ENCODE data around the gene PITPNM3. TPM values are rescaled to one million over a fixed set of nuclear protein-coding genes. Genes with fewer than 3 reads are reported as not detected.

PITPNM3 gene
- total and polyA plus RNA-seq, 4 donors = 2.0 to 12.6 (median 5.4) TPM

DNA sequence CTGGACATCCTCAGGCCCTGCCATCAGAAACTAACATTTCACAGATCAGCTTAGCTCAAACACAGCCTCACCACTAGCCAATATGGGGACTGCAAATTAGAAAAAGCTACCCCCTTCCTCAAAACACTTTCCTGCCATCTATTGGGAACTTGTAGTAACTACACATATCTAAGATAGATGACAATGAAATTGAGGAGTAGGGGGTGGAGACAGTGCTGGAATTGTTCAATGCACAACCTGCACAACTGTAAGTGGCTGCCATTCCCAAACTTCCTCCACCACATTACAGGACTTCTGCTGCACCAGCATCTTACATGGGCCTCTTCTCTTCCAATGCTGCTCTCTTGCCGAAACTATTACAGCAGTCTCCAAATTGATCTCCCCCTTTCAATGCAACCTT, 143.3 kb downstream of the PITPNM3 start:
- Histone ChIP-seq H3K9me3 (ENCODE audit: control insufficient read depth in 4 of 4, insufficient read depth in 3 of 4, low read length in 3 of 4) (no peaks in the 10 kb centered on the region), H3K27me3 (ENCODE audit: control insufficient read depth in 3 of 3, insufficient read depth in 3 of 3, low read length in 2 of 3) (no peaks in the 10 kb centered on the region), H3K4me3 (no peak overlapping the region), H3K27ac (ENCODE audit: low read depth in 1 of 2, low read length in 1 of 2) (no peak overlapping the region), H3K9ac (ENCODE audit: insufficient read depth in 1 of 2, low read length in 2 of 2) (no peak overlapping the region), H3K4me1 (ENCODE audit: control insufficient read depth in 5 of 5, insufficient read depth in 5 of 5, low read length in 5 of 5) (no peaks in the 10 kb centered on the region), H3K36me3 (ENCODE audit: control insufficient read depth in 4 of 4, insufficient read depth in 4 of 4, low read length in 4 of 4) (no peaks in the 10 kb centered on the region)
- DNase-seq (peak in 2 of 3 donors; percentile 9 to 20), ATAC-seq (ENCODE audit: insufficient read depth, low FRiP score) (no peak)
- 91 to 96% methylated on average over 1 of the region's 1 CpG for WGBS, 2 donors
- no peak for TF ChIP-seq CTCF (IDR thresholded peaks at IDR 0.05; ENCODE audit: control extremely low read depth, extremely low read depth)

- Histone ChIP-seq H3K36me3 (ENCODE audit: control insufficient read depth in 4 of 4, insufficient read depth in 4 of 4, low read length in 4 of 4) (no peaks in the 10 kb centered on the region), H3K9ac (ENCODE audit: insufficient read depth in 1 of 2, low read length in 2 of 2) (no peak overlapping the region), H3K4me1 (ENCODE audit: control insufficient read depth in 5 of 5, insufficient read depth in 5 of 5, low read length in 5 of 5) (no peaks in the 10 kb centered on the region), H3K27me3 (ENCODE audit: control insufficient read depth in 3 of 3, insufficient read depth in 3 of 3, low read length in 2 of 3) (no peaks in the 10 kb centered on the region), H3K9me3 (ENCODE audit: control insufficient read depth in 4 of 4, insufficient read depth in 3 of 4, low read length in 3 of 4) (no peaks in the 10 kb centered on the region), H3K27ac (ENCODE audit: low read depth in 1 of 2, low read length in 1 of 2) (no peak overlapping the region), H3K4me3 (no peak overlapping the region)
- ATAC-seq (ENCODE audit: insufficient read depth, low FRiP score) (no peak), DNase-seq (no peak)
- 64 to 71% methylated on average over 10 of the region's 10 CpGs for WGBS, 2 donors
- TF ChIP-seq CTCF (IDR thresholded peaks at IDR 0.05; ENCODE audit: control extremely low read depth, extremely low read depth) = no peak
These were observed 147.6 kb downstream of the PITPNM3 start for GRCh38 chr17:6408735-6409134.

- no peak for ATAC-seq (ENCODE audit: insufficient read depth, low FRiP score)
- Histone ChIP-seq H3K36me3 (ENCODE audit: control insufficient read depth in 4 of 4, insufficient read depth in 4 of 4, low read length in 4 of 4) (no peaks in the 10 kb centered on the region), H3K4me1 (ENCODE audit: control insufficient read depth in 5 of 5, insufficient read depth in 5 of 5, low read length in 5 of 5) (no peaks in the 10 kb centered on the region), H3K27me3 (ENCODE audit: control insufficient read depth in 3 of 3, insufficient read depth in 3 of 3, low read length in 2 of 3) (no peaks in the 10 kb centered on the region), H3K27ac (ENCODE audit: low read depth in 1 of 2, low read length in 1 of 2) (no peak overlapping the region), H3K9ac (ENCODE audit: insufficient read depth in 1 of 2, low read length in 2 of 2) (no peak overlapping the region), H3K9me3 (ENCODE audit: control insufficient read depth in 4 of 4, insufficient read depth in 3 of 4, low read length in 3 of 4) (no peaks in the 10 kb centered on the region), H3K4me3 (no peak overlapping the region)
- no peak for DNase-seq
- WGBS, 2 donors = 69 to 78% methylated on average over 6 of the region's 6 CpGs
- no peak for TF ChIP-seq CTCF (IDR thresholded peaks at IDR 0.05; ENCODE audit: control extremely low read depth, extremely low read depth)
These were observed 148.1 kb downstream of the PITPNM3 start for GRCh38 chr17:6408276-6408675.

GRCh38 chr17:6402258-6402657, 154.1 kb downstream of the PITPNM3 start:
- Histone ChIP-seq H3K9me3 (ENCODE audit: control insufficient read depth in 4 of 4, insufficient read depth in 3 of 4, low read length in 3 of 4) (peaks cover 0 to 4% (median 2%) of the 10 kb centered on the region in 4 donors), H3K9ac (ENCODE audit: insufficient read depth in 1 of 2, low read length in 2 of 2) (no peak overlapping the region), H3K36me3 (ENCODE audit: control insufficient read depth in 4 of 4, insufficient read depth in 4 of 4, low read length in 4 of 4) (no peaks in the 10 kb centered on the region), H3K27me3 (ENCODE audit: control insufficient read depth in 3 of 3, insufficient read depth in 3 of 3, low read length in 2 of 3) (no peaks in the 10 kb centered on the region), H3K27ac (ENCODE audit: low read depth in 1 of 2, low read length in 1 of 2) (no peak overlapping the region), H3K4me3 (no peak overlapping the region), H3K4me1 (ENCODE audit: control insufficient read depth in 5 of 5, insufficient read depth in 5 of 5, low read length in 5 of 5) (no peaks in the 10 kb centered on the region)
- no peak for ATAC-seq (ENCODE audit: insufficient read depth, low FRiP score)
- no peak for TF ChIP-seq CTCF (IDR thresholded peaks at IDR 0.05; ENCODE audit: control extremely low read depth, extremely low read depth)
- DNase-seq = no peak
- WGBS, 2 donors = 82 to 91% methylated on average over 6 of the region's 6 CpGs
